Dedifferentiated amniotic fluid mesenchymal stem cell (primary cell): Measurements from ENCODE around the gene TYW3.

ENCODE experiments used
- DNase-seq: peaks from one replicate; pipeline ENCODE4 v3.0.0-alpha.2; 2016; ENCODE audit errors: extremely low spot score

The TYW3 gene, protein sequence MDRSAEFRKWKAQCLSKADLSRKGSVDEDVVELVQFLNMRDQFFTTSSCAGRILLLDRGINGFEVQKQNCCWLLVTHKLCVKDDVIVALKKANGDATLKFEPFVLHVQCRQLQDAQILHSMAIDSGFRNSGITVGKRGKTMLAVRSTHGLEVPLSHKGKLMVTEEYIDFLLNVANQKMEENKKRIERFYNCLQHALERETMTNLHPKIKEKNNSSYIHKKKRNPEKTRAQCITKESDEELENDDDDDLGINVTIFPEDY

GRCh38 chr1:74732960-74733603, at the start of gene TYW3, which contains the start of gene CRYZ:
TYW3 (plus strand) TSS chr1:74733152; CDS start chr1:74733245, 93 bp downstream.
CRYZ (minus strand) TSS chr1:74733050; CDS start chr1:74724821, 8,229 bp downstream.
- DNase-seq, result peak; percentile 94

DNA sequence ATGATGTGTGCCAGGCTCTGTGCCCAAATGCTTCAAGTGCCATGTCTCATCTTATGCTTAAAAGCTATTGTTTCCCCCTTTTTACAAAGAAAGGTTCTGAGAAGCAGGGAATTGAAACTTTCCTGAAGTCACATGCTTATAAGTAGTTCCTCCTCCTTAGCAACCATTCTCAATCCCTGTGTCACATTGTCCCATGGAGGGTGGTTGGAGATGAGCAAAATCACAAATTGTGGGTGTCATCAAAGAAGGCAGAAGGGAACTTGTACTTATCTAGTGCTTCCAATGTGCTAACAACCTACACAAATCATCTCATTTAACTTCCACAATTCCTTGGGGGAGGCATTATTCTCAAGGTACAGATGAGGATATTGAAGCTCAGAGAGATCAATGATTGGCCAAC, 49.3 kb upstream of the TYW3 start:
- no peak for DNase-seq

GRCh38 chr1:74684301-74684700, 48.7 kb upstream of the TYW3 start:
- no peak for DNase-seq

DNA sequence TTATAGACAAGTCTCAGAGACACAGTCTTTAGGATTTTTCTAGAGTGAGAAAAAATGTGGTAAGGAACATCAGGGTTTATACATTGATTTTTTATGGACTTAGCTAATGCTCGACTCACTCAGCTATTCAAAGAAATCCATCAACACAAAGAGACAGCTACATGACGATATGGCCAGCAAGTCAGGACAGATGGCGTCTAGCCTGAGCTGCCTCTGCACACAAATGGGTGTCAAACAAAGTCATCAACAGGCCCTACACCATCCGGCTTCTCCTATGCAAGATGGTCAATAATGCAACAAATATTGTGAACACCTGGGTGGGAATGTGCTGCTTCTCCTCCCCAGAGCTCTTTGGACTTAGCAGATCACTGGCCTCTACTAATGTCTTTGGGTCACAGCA, 46.0 kb upstream of the TYW3 start:
- no peak for DNase-seq

- DNase-seq, result peak; percentile 67
Measured at GRCh38 chr1:74689621-74690363, 43.2 kb upstream of the TYW3 start.

- no peak for DNase-seq
Measured at GRCh38 chr1:74690364-74690696, 42.6 kb upstream of the TYW3 start.

DNA sequence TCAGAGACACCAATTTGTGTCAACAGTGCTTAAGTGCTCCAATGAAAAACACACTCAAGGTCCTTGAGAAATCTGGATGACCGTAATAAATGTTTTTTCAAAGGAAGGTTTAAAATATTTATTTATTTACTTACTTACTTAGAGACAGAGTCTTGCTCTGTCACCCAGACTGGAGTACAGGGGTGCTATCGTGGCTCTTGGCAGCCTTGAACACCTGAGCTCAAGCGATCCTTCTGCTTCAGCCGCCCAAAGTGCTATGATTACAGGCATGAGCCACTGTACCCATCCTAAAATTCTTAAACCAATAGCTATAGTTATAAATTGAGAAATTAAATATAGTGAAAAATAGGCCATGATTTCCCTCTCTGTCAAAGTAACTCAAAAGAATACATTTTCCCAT, 42.0 kb upstream of the TYW3 start:
- DNase-seq, result no peak

GRCh38 chr1:74693473-74693872, 39.5 kb upstream of the TYW3 start:
- peak; percentile 36 for DNase-seq

DNA sequence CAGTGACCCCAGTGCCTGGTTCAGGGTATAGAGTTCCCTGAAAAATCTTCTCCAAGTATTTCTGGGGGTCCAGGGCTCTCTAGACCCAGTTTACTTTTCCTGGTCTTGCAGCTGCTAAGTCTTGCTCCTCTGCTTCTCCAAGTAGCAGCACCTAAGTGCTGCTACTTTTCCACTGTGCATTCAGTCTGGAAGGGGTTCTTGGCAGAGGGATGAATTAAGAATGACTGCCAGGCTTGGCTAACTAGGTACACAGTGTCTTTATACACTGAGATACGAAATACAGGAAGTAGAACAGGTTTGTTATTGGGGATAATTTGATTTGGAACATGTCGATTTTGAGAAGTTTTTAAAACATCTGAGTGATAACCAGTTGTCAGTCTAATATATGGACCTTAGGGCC, 35.1 kb upstream of the TYW3 start:
- DNase-seq, result no peak

- no peak for DNase-seq
Measured at GRCh38 chr1:74699331-74699730, 33.6 kb upstream of the TYW3 start.

GRCh38 chr1:74703386-74704182, 29.4 kb upstream of the TYW3 start:
- no peak for DNase-seq

- DNase-seq, result no peak
Measured at GRCh38 chr1:74712881-74713280, 20.1 kb upstream of the TYW3 start.

DNA sequence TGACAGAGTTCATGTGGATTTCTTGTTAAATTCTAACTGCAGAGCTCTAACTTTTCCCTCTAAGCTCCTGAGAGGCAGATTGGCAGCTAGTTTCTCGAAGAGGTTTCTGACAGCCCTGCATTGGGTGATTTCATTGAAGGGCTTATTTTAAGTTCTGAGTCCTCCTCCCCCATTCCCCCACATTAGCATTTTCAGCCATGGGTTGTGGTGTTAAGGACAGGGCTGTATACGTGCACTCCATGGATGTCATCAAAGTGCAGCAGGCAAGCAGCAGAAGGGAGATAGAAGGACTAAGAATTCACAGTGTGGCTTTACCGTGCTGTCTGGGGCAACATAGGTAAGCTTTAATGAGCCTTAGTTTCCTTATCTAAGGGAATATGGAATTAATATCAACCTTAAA, 19.1 kb upstream of the TYW3 start:
- DNase-seq, result no peak

DNA sequence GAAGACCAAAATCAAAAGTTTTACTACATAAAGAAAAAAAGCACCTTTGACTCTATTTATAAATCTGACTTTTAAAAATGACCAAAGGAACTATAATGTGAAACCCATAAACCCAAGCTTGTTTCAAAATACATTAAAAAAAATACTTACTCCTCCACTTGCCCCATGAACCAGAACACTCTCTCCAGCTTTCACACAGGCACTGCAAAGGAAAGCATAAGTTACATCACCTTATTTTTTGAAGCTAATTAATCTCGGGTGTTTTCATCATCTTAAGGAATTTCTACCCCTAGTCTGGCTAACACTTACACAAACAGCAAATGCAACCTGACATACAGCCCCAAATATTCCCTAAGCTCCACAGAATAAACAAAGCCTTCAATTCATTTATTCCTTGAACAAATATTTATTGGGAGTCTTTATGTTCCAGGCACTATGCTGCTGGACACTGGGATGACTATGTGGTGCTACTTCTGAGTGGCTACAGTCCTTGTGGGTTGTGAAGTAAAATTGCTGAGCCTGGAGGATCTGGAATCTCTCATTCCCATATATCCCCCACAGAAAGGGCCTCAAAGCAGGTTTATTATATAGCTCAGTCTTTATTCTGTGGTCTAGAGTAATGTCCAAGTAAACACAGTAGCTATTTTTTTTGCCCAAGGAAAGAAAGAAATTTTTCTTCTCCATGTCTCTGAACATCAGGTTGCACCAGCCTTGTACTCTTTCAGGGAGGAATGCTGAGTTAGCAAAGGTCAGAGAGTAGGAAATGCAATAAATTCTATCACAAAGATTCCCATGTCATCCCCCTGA, 18.3 kb upstream of the TYW3 start:
- DNase-seq, result no peak

DNA sequence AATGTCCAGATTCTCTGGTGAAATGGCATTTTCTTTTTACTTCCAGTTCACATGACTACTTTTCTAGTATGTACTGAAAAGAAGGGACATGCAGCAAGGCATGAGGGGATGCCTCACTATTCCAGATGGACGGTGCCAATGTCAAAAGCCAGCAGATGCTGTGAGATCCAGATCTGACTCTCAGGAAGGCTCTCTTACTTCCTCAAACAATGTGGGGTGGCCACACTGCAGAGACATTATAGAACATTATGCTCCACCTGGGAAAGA, 17.8 kb upstream of the TYW3 start:
- no peak for DNase-seq

DNA sequence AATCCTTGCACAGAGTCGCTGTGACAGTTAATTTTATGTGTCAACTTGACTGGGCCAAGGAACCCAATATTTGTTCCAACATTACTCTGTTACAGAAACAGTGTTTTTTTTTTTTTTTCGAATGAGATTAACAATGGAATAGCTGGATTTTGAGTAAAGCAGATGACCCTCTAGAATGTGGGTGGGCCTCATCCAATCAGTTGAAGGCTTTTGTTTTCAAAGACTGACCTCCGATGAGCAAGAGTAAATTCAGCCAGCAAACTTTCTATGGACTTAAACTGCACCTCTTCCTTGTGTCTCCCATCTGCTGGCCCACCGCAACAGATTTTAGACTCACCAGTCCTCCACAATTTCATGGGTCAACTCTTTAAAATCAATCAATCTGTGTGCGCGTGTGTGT, 17.1 kb upstream of the TYW3 start:
- DNase-seq, result no peak

- DNase-seq, result no peak
Measured at GRCh38 chr1:74716822-74717221, 16.1 kb upstream of the TYW3 start.

GRCh38 chr1:74717626-74718025, 15.3 kb upstream of the TYW3 start:
- DNase-seq, result no peak

DNA sequence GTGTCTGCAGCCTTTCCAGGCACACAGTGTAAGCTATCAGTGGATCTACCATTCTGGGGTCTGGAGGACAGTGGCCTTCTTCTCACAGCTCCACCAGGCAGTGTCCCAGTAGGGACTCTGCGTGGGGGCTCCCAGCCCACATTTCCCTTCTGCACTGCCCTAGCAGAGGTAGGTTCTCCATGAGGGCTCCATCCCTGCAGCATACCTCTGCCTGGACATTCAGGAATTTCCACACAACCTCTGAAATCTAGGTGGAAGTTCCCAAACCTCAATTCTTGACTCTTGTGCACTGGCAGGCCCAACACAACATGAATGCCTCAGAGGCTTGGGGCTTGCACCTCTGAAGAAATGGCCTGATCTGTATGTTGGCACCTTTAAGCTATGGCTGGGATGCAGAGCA, 6.9 kb upstream of the TYW3 start:
- no peak for DNase-seq

DNA sequence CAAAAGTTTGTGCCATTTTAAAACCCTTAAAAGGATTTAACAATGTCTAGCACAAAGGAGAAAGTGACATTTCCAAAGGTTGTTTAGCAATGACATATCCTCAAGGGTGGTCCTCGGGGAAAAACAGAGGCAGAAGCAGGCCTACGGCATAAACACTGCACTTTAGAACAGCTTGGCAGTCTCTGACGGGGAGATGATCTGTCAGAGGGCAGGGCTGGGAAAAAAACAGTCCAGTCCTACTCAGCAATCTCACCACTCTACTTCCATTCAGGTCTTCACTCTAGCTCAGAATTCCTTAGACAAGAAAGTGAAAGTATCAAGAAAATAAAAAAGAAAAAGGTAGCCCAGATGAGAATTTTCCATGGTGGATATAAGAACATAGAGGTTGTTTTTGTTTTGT, 4.2 kb upstream of the TYW3 start:
- no peak for DNase-seq

- no peak for DNase-seq
Measured at GRCh38 chr1:74729741-74730478, 3.0 kb upstream of the TYW3 start.
